Measurements from ENCODE around the gene AMT.

- TF ChIP-seq CTCF (IDR thresholded peaks at IDR 0.05) (no peak), POLR2A (IDR thresholded peaks at IDR 0.05) (no peak)
Measured at GRCh38 chr3:49387721-49388120, 34.6 kb downstream of the AMT start.

Data from lower leg skin (tissue), 3 donors.